GM19455 (cell line): ENCODE data around the gene CCDC9B.

Experiments
- ATAC-seq: cut with Tn5 transposase; IDR thresholded peaks from one replicate; pipeline ENCODE4 v1.9.1; 2021; ENCODE audit not compliant: unreplicated experiment

The CCDC9B gene

DNA sequence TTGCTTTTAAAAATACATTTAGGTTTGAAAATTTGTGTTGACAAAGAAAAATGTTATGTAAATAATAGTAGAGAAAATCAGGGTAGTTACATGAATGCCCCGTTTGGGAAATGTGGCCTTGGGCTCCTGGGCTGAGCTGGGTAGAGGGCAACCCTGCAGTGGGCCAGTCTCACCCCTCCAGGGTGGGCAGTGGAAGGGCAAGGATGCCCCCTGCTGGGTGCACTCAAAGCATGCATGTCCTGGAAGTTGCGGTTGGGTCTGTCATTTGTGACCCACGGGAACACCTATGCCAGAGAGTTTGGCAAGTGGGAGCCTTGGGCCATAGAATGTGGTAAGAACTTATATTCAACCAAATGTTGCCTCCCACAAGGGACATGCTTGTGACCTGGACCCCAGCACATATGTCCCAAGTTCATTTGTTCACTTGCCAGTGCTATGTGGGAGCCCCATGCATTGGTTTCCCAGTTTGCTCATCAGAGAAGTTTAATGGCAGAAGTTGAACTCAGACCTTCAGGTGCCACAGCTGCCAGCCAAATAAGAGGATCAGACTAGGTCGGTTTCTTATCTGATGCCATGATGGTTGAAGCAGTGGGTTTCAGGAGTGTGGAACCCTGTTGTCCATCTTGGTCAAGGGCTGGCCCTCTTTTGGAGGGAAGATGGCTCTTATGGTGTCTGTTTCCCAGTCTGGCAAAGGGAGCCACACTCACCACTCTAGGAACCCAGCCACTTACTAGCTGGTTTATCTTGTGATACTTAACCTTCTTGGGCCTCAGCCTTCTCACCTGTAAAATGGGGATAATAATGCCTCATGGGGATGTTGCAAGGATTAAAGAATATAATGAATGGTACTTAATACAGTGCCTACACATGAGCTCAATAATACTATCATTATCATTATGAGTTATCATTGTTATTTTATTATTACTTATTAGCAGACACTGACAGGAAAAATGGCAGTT lies 30.5 kb downstream of the CCDC9B start:
- ATAC-seq, result no peak

DNA sequence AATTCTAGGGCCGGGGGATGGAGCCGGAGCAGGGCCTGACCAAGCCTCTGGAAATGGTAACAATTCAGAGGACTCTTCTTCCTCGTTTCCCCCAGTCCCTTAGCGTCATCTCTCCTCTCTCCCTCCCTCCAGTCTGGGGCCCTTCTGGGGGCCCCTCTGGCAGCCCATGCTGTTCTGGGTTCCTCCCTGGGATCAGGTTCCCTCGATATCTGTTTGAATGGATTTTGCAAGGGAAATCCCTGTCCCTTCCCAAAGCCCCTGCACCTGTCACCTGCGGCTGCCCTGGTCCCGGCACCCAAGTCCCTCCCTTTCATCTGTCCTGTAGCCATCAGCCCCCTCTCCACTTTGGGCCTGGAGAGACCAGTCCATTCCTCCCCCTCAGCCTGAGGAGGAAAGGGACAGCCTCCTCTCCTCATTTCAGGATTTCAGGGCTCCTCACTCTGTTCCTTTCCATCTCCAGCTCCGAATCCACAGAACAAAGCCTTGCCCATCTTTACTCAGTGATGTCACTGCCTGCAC lies 31.3 kb downstream of the CCDC9B start:
- ATAC-seq, result no peak

DNA sequence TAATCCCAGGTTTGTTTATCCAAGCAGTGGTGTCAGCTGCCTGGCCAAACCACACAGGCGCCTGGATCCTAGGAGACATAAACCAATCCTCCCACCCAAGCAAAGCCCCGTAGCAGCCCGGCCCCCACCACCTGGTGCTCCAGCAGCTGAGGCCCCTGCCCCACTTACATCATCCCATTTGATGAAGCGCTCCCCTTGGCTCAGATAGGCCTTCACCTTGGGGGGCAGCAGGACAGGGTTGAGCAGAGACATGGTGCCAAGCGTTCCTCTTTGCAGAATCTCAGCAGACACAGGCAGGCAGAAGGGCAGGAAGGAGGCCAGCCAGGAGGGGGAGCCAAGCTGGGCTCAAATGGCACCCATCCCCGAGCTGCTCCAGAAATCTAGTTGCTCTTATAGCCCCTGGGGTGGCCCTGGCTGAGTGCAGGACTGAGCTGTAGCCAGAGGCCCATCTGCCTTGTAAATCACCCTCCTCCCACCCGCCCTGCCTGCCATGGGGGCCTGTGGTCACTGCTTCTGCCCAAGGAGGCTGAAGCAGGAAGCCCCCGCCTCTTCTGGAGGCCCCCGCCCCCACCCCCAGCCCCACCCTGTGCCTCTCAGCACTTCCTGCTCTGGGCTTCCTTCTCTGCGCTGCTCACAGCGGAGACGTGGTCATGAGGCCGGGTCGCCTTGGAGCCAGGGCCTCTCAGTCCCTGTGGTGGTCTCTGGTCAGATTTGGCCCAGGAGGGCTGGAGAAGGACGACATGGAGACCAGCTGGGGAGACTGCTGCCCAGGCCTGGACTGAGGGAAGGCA lies 33.1 kb downstream of the CCDC9B start, which contains the start of gene PLCB2:
PLCB2 (minus strand) TSS at position 515 of the 791 bp plus-strand sequence; CDS start at position 252, 263 bp downstream.
- peak; percentile 58 for ATAC-seq

DNA sequence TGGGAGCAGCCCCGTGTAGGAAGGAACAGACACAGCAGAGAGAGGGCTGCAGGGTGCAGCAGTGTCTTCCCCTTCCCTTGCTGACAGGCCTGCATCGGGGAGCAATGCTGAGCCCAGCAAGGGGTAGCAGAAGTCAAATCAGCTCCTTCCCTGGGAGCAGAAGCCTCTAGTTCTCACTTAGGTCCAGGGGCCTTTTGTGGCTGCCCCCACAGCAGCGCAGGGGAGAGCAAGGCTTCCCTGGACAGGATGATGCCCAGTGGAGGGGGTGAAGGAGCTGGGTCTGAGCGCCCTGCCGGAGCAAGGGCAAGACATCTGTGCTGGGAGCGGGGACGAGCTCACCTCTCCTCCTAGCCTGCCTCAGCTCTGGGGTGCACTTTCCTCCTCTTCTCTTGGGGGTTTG lies 33.8 kb downstream of the CCDC9B start:
- ATAC-seq, result no peak

DNA sequence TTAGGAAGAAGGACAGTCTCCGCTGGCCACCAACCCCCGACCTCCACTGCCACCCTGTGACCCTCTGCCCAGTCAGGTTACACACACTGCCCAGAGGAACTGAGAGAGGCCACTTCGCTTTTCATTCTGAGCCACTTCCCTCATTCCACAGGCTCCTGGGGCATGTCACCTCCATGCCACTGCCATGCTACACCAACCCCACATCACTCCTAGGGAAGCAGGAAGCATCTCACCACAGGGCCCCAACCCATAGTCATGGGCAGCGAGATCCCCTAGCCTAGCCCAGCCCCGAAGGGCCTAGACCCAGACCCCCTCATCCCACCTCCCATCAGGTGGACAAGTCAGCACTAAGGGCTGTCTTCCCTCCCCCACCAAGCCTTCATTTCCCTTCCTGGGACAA lies 34.4 kb downstream of the CCDC9B start:
- ATAC-seq, result no peak

DNA sequence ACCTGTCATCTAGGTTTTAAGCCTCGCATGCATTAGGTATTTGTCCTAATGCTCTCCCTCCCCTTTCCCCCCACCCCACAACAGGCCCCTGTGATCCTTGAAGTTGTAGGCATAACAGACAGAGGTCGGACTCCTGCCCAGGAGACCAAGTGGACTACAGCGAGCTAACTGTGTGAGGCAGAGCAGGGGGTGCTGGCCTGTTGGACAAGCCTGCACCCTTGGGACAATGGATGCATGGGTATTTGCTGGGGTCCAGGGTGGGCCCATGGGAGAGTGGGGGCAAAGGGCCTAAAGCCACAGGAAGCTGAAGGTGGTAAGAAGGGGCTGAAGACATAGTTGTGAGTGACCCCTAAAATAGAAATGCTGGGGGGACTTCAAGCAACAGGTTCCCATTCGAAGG lies 35.5 kb downstream of the CCDC9B start:
- ATAC-seq, result no peak

DNA sequence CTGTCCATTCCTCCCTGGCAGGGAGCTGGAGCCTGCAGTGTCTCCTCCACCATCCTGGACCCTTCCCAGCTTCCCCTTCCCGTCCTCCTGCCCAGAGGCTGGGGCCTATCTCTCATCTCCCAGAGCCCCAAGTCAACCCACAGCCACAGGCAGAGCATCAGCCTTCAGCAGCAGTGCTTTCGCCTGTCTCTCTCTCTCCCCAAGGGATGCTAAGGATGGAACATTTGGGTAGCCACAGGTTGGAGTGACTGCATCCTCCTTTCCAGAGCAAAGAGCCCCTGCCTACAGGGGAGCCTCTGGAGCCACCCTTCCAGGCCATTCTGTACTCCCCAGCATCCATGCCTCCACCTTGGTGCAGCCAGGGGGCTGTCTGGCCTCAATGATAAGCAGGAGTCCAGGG lies 37.2 kb downstream of the CCDC9B start:
- no peak for ATAC-seq

DNA sequence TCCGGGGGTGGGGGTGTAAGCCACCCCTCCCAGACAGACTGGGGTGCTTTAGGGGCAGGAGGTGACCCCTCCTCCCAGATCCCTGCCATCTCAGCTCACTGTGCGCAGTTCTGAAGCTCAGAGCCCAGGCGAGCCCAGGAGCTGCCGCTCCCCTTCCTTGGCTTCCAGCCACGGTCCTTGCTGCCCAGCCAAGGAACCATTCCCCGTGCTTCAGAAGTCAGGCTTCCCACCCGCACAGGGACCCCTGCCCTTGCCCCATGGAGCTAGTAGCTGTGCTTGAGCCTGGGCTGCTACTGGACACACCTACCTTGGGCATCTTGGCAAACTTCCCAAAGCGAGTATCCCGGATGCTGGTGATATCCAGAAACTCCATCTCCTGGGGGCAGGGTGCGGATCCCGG lies 37.8 kb downstream of the CCDC9B start:
- no peak for ATAC-seq

DNA sequence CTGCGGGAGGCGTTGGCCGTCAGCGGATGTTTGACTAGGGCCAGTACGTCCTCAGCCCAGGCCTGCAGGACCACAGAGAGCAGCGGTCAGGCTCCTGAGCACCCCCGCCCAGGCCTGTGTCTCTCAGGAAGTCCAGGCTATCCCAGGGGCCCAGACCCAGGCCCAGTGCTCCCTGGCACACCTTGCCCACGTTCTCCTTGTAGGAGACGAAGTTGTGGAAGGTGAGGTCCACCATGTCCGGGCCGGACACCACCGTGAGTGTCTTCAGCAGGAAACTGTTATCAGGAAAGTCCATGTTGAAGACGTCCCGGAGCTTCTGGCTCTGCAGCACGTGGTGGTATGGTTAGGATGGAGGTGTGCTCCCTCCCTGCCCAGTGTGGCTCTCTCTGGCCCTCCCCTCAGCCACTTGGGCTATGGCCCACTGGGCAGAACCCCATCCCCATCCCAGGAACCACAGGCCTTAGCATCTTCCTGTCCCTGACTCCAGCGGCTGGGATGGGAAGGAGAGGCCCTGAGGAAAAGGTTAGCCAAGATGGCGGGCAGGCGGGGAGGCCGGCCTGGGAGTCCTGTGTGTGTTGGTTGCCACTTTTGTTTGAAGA lies 38.4 kb downstream of the CCDC9B start:
- ATAC-seq, result no peak

DNA sequence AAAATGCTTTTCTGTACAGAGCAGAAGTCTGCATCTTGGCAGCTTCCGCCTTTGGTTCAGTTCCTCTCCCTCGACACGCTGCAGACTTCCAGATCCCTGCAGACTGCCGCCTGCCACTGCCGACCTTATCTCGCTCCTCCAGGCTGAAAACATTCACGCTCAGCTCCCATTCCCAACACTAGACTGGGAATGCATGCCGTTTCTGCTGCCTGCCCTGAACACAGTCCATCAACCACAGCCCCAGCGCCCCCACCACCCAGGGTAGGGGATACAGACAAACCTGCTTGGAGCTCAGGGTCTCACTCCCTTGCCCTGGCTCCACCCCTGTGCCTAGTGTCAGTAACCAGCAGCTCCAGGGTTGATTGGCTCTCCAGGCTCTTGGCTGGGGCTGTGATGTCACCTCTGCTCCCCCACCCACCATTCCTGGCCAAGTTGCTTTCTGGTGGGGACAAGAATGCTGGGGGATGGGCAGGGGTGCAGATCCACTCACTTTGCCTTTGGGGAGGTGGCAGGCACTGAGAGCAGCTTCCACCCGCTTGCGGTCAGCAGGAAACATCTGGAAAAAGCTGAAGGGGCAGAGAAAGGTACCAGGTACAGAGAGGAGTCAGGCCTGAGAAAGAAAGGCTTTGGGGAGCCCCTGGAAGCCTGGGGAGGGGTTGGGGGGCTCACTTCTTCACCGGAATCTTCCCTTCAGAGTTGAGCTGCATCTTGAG lies 39.1 kb downstream of the CCDC9B start:
- ATAC-seq, result no peak

DNA sequence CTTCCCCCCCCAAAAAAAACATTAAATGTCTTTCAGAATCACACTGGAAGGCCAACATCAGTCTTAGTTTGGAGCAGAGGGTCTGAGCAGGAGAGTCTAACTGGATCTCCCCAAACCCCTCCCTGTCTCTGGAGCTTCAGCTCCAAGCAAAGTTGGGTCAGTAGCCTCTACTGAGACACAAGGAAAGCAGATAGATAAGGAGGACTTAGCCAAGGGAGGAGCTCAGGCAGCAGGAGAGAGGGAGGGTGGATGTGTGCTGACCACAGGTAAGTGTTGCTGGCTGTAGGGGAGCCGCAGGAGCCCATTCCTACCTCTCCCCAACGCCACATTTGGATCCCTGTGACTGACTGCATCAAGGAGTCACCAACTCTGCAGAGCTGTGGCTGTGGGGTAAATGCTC lies 40.0 kb downstream of the CCDC9B start:
- no peak for ATAC-seq

DNA sequence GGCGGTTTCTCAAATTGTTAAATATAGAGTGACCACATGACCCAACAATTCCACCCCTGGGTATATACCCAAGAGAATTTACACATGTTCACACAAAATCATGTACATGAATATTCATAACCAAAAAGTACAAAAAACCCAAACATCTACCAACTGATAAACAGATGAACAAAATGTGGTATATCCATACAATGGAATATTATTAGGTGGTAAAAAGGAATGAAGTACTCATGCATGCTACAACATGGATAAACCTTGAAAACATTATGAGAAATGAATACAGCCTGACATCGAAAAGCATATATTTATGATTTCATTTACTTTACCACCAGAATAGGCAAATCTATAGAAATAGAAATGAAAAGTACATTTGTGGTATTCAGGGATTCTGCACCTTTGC lies 40.4 kb downstream of the CCDC9B start:
- no peak for ATAC-seq

DNA sequence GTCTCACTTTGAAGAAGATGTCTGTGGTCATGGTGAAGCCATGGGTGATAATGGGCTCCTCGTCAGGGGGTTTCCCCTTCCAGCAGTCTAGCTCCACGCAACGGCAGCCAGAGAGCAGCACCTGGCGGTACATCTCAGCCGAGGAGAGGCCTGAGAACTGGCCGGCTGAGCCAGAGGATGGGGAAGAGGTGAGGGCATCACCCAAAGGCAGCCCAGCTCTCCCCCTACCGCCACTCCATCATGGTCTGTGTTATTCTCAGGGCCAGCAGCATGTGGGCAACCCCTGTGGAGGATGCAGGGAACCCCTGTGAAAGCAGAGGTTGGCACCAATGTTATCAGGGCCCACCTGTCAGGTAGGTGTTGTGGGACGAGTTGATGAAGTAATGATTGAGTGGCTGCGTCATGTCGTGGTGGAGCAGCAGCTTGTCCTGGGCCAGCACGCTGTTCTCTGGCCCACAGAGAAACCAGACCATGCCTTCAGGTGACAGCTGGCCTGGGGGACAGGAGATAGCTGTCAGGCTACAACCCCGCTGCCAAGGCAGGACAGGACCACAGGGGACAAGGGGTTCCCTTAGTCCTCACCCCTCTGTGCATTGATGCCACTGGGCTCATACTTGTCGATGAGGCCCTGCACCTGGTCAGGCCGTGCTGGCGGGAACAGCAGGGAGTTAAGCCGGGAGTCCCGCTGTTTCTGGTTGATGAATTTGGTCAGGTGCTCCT lies 42.4 kb downstream of the CCDC9B start:
- no peak for ATAC-seq

DNA sequence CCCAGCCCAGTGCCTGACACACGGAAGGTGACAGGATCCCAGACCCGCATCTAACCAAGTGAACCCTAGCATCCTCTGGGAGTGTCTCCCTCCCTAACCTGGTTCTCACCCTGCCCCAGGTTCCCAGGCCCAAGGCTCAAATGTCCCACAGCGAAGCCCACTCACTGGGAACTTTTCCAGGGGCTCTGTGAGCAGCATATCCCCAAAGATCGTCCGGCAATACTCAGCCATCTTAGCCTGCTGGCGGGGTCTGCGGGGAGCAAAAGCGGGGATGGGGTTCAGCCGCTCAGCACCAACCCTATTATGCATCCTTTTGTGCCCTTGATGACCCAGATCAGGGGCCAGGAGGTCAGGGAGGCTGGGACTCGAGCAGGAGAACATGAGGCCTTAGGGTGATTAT lies 43.4 kb downstream of the CCDC9B start:
- no peak for ATAC-seq

DNA sequence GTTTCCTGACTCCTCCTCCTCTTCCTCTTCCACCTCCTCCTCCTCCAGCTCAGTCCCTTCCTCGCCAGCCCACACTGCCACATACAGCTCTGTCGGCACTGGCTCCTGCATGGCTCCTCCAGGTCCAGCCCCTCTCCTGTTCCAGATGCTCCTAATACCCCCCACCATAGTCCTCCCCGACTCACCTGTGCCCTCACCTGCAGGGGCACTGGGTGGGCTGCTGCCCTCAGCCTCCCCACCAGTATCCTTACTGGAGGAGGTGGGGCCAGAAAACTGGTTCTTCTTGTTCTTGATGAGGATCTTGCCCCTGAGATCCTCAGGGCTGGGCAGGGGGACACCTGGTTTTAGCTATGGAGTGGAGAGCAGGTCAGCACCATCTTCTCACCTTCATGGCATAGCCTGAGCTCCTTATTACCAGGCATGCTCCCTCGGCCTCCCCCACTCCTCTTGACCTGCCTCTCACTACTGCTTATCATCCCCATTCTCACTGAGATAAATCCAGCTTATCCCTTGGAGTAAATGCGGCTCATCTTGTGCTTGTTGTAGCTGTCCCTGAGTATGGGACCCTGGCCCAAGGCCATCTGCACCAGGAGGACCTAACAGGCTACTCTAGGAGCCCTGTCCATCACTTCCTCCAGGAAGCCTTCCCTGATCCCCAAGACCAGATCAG lies 44.0 kb downstream of the CCDC9B start:
- ATAC-seq, result no peak

DNA sequence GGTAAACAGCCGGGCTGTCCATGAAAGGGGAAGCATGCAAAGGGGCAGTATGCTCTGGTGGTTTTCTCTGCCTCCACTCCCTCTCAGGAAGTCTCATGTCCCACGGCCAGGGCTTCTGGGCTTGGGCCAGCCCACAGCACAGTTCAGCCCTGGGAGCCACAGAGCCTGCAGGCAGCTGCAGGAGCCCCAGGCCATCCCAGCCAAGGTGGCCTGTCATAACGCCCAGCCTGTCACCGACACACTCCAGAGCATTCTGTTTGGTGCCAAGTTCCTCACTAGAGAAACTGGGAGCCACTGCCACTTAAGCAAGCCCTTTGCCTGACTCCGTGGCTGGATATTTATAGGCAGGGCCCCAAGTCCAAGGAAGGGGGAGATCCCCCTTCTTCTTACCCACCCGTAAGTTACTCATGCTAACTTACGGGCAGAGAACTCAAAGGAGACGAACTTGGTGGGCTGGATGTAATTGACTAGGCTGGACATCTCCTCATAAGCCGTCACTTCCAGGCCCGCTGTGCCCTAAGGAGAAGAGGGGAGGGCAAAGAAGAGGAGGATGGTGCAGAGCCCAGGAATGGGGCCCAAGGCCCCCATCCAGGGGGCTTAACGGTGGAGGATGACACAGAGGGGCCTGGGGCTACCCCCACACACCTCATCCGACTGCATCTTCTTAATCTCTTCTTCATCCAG lies 44.7 kb downstream of the CCDC9B start:
- no peak for ATAC-seq

DNA sequence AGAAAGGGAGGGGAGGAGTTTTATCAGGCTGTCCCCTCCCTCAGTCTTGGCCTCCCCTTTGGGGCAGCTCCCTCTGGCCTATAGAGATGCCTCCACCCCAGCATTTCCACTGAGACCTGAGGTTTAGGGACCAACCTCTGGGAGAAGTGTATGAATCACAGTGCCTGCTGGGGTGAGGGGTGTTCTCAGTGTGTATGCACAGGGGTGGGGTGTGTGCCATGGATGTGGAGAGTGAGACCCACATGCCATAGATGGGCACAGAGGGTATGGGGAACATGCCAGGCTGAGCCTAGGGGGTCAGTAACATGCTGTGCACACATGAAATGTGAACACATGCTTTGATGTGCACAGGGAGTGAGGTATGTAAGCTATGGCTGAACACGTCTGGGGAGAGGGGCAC lies 45.4 kb downstream of the CCDC9B start:
- no peak for ATAC-seq

DNA sequence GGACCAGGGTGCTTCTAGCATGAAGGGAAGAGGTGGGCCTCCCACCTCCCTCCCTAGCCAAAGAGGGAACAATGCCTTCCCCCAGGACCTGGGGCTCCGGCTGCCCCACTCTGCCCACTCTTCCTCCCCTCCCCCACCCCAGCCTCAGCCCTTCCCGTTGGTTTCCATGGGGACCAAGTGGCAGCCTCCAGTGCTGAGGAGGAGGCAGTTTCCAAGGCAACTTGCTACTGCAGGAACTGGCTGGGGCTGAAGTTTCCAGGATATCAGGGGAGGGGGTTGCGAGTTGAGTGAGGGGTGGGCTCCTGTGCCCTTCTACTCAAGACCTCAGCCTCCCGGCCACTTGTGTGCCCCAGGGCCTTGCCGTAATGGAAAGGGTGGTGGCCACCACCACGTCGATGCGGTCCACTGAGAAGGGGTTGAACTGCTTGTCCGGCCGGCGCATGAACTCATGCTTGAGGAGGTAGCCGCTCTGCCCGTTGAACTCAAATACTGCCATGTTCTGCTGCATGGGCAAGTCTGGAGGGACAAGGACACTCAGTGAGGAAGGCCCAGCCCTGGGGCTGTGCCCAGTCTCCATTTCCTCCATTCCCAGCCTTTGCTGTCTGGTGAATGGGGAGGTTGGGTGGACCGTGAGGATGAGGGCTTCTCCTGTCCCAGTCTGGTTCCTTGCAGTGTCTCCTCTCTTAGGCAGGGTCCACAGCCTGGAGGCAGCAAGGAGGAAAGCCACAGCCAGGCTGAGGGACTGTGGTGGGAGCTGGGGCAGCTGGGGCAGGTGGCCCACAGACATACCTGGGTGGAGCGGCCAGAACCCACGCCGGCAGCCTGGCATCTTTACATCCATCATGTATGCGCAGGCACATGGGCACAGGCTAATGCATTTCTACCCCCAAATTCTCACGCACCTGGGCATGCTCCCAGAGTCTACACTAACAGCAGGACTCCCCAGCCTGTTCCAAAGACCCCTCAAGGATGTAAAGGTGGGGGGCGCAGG lies 46.5 kb downstream of the CCDC9B start:
- no peak for ATAC-seq
